HepG2 (cell line): ENCODE measurements around the gene PROS1.

Source experiments
- ZNF660 ChIP-seq: sonication (generic); formaldehyde crosslinking; IDR thresholded peaks from 2 replicates; pipeline ENCODE4 v1.5.1; 2020; ENCODE audit warnings: mild to moderate bottlenecking, low read depth, missing genetic modification reagents, borderline replicate concordance
- ZNF782 ChIP-seq: sonication (generic); formaldehyde crosslinking; IDR thresholded peaks from 2 replicates; pipeline ENCODE4 v1.4.0; 2020; ENCODE audit warnings: missing genetic modification reagents, mild to moderate bottlenecking, borderline replicate concordance
- TF ChIP-seq, protein P1 (sequence below): sonication (generic); formaldehyde crosslinking; IDR thresholded peaks from 2 replicates; pipeline ENCODE4 v1.4.0; 2020; ENCODE audit warnings: missing genetic modification reagents

DNA sequence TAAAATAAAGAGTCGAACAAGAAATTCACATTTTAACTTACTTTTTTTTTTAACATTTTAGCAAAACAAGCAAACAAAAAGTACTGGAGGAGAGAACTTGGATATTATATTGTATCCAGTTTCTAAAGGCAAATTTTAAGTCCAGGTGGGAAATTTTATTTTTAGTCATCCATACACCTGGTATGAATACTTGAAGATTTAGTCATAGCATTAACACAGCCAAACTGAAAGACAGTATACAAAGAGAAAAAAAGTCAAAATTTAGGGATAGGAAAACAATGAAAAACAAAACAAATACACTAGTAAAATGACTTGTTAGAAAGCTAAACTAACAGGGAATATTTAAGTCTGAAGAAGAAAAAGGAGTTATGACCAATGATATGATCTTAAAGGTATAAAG, 69.1 kb downstream of the PROS1 start:
- TF ChIP-seq ZNF660 (CRISPR knock-in tag), result no peak
- TF ChIP-seq, protein P1, sequence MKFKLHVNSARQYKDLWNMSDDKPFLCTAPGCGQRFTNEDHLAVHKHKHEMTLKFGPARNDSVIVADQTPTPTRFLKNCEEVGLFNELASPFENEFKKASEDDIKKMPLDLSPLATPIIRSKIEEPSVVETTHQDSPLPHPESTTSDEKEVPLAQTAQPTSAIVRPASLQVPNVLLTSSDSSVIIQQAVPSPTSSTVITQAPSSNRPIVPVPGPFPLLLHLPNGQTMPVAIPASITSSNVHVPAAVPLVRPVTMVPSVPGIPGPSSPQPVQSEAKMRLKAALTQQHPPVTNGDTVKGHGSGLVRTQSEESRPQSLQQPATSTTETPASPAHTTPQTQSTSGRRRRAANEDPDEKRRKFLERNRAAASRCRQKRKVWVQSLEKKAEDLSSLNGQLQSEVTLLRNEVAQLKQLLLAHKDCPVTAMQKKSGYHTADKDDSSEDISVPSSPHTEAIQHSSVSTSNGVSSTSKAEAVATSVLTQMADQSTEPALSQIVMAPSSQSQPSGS, result no peak
- TF ChIP-seq ZNF782 (CRISPR knock-in tag), result no peak
